ENCODE results near the gene CARD8. TPM values are rescaled to one million over a fixed set of nuclear protein-coding genes. Genes with fewer than 3 reads are reported as not detected.

CARD8 gene
- total and polyA plus RNA-seq, 2 of the 8 experiments (the other 6 are each of a cell fraction or from before 2014, with no cell fraction given): 8.9 to 24.4 TPM

- Histone ChIP-seq H2BK12ac (ENCODE audit: low read depth, low read length) (no peak overlapping the region), H3K4me1 (replicated peaks in 1 of 4; ENCODE audit: control insufficient read depth in 3 of 4, insufficient read depth in 4 of 4, low read length in 3 of 4) (peaks cover 0 to 4% (median 2%) of the 10 kb centered on the region in 4 experiments; a peak in 3 of 7 replicates), H3K79me1 (ENCODE audit: low read depth, low read length) (no peaks in the 10 kb centered on the region), H4K5ac (ENCODE audit: insufficient read length, low read depth, low read length) (no peak overlapping the region), H2BK15ac (ENCODE audit: low read length) (no peak overlapping the region), H3K4me2 (ENCODE audit: insufficient read depth in 1 of 2, low read depth in 2 of 2, low read length in 2 of 2) (no peak overlapping the region), H3K9ac (replicated peaks in 1 of 4; ENCODE audit: extremely low read depth in 1 of 4, low read depth in 3 of 4, low read length in 3 of 4) (no peak overlapping the region), H4K91ac (replicated peaks; ENCODE audit: insufficient read length, low read length) (no peak overlapping the region), H3K9me3 (ENCODE audit: insufficient read depth in 2 of 2, low read depth in 1 of 2, low read length in 1 of 2) (peaks cover 14 to 15% of the 10 kb centered on the region in 2 experiments), H2AK5ac (ENCODE audit: low read depth, low read length) (no peak overlapping the region), H3K14ac (ENCODE audit: insufficient read length) (no peak overlapping the region), H3K23ac (ENCODE audit: insufficient read length) (no peak overlapping the region), H4K8ac (ENCODE audit: extremely low read depth, insufficient read depth, low read length) (no peak overlapping the region), H2BK20ac (ENCODE audit: low read length) (no peak overlapping the region), H2BK120ac (replicated peaks; ENCODE audit: low read depth, low read length) (no peak overlapping the region), H2BK5ac (ENCODE audit: low read depth, low read length) (no peak overlapping the region), H3K27me3 (replicated peaks in 1 of 4; ENCODE audit: control insufficient read depth in 3 of 4, extremely low read depth in 1 of 4, insufficient read depth in 3 of 4, low read length in 3 of 4) (no peaks in the 10 kb centered on the region), H2AFZ (ENCODE audit: low read length) (no peak overlapping the region), H3K4ac (replicated peaks; ENCODE audit: insufficient read length, low read depth, low read length) (no peak overlapping the region), H3K56ac (replicated peaks; ENCODE audit: insufficient read length, low read depth, low read length) (no peak overlapping the region), H3K23me2 (ENCODE audit: low read depth, low read length) (peaks cover 2% of the 10 kb centered on the region; the same call in 1 of the 2 replicates), H3K18ac (ENCODE audit: extremely low read depth, low read length) (no peak overlapping the region), H4K20me1 (replicated peaks in 1 of 2; ENCODE audit: control insufficient read depth in 1 of 2, insufficient read depth in 2 of 2, low read length in 2 of 2) (no peaks in the 10 kb centered on the region), H3K27ac (ENCODE audit: low read depth, low read length) (no peak overlapping the region), H3K4me3 (ENCODE audit: extremely low read depth in 1 of 4, insufficient read depth in 2 of 4, low read depth in 3 of 4, low read length in 4 of 4) (no peak overlapping the region), H3K36me3 (ENCODE audit: control insufficient read depth in 2 of 4, insufficient read depth in 4 of 4, low read length in 3 of 4) (peaks cover 0 to 32% (median 13%) of the 10 kb centered on the region in 4 experiments; a peak in 5 of 8 replicates), H3K79me2 (ENCODE audit: control insufficient read depth in 1 of 2, insufficient read depth in 2 of 2, low read length in 2 of 2) (no peaks in the 10 kb centered on the region)
- no peak for FAIRE-seq
- ChIA-PET CTCF (ENCODE audit: partially characterized antibody) (interaction anchor here (1.1 to 2.4 kb wide), 5 partner anchors 8 to 222 kb away, joined by 3 to 11 read pairs (median 4); no protein-coding TSS in a partner anchor), POLR2A (ENCODE audit: partially characterized antibody) (interaction anchor here (0.5 to 1.3 kb wide), 2 partner anchors 14 to 106 kb away, joined by 3 to 5 read pairs; no protein-coding TSS in a partner anchor)
- no peak for DNase-seq (ENCODE audit: low read depth in 1 of 2, low spot score in 2 of 2)
- 97% methylated on average over 5 of the region's 5 CpGs; no CpG with 5 or more reads in 1 of the 2 experiments for WGBS, 2 experiments (ENCODE audit: extremely low coverage in 1 of 2, insufficient coverage in 1 of 2, insufficient read length in 1 of 2, insufficient replicate concordance in 2 of 2, low coverage in 1 of 2, low lambda C conversion rate in 2 of 2, missing lambda C conversion rate in 1 of 2)
- TF ChIP-seq RXRA (IDR thresholded peaks at IDR 0.05; ENCODE audit: insufficient read depth, low read depth, low read length): no peak
- no peak for TF ChIP-seq CHD1 (IDR thresholded peaks at IDR 0.05; ENCODE audit: low read depth, low read length)
- no peak for TF ChIP-seq GTF2F1 (IDR thresholded peaks at IDR 0.05; ENCODE audit: borderline replicate concordance, low read depth, low read length)
- no peak for TF ChIP-seq SIX5 (IDR thresholded peaks at IDR 0.05; ENCODE audit: low read depth, low read length)
- no peak for TF ChIP-seq CBX5 (IDR thresholded peaks at IDR 0.05; ENCODE audit: low read depth, low read length)
- no peak for TF ChIP-seq ZNF274 (IDR thresholded peaks at IDR 0.05; ENCODE audit: borderline replicate concordance, extremely low read depth, low read length)
- no peak for TF ChIP-seq SIN3A (conservative IDR thresholded peaks at IDR 0.05 in 1 of 2, IDR thresholded peaks at IDR 0.05 in 1 of 2; ENCODE audit: low read depth in 1 of 2, low read length in 2 of 2)
- no peak for TF ChIP-seq EP300 (IDR thresholded peaks at IDR 0.05; ENCODE audit: borderline replicate concordance in 1 of 2, low read depth in 2 of 2, low read length in 2 of 2)
These were observed 69.7 kb downstream of the CARD8 start for GRCh38 chr19:48186015-48186414.

Measured in H1 (cell line).